HG02763 (cell line): Measurements from ENCODE around the gene KIF5A.
A peak's percentile ranks its signal among the peaks of the same experiment; 100 is the strongest.

Experiments used
- ATAC-seq: cut with Tn5 transposase; IDR thresholded peaks from one replicate; pipeline ENCODE4 v1.9.1; 2021; ENCODE audit warnings: mild to moderate bottlenecking, moderate library complexity; ENCODE audit not compliant: unreplicated experiment

KIF5A gene

GRCh38 chr12:57519796-57520052 lies 30.1 kb upstream of the KIF5A start:
- ATAC-seq, result no peak

DNA sequence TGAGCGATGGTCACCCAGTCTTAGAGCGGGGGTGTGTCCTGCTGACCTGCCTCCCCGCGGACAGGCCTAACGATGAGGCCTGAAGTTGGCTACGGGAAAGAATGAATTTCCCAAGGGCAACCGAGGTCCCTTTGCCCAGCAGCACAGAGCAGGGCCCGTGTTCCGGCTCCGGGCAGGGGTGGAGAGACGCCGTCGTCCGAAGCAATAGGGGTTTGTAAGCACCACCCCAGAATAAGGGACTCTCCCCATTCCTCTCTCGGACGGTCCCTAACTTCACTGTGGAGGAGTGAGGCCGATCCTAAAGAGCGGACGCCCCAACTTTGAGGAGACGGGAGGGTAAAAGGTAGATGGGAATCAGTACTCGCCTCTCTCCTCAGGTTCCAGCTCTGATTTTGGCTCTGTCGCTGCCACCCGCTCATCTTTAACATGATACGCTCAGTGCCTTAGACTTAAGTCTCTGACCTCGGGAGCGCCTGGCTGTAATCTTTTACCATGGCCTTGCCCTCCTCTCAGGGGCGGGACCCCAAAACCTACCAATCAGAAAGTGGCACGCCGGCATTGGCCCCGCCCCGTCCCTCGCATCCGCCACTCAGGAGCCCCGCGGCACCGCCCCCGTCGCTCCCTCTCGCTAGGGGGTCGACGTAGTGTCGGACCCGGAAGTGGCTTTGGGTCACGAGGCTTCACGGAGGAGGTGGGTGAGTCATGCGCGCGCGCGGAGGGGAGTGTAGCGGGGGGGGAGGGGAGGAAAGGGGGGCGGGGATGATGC lies 29.6 kb upstream of the KIF5A start, which contains the start of gene DDIT3:
DDIT3 (minus strand) TSS at position 462 of the 766 bp plus-strand sequence. CDS start 3,108 bp downstream, outside the sequence.
- peak; percentile 69 for ATAC-seq

GRCh38 chr12:57521525-57522010 lies 28.3 kb upstream of the KIF5A start:
- no peak for ATAC-seq

DNA sequence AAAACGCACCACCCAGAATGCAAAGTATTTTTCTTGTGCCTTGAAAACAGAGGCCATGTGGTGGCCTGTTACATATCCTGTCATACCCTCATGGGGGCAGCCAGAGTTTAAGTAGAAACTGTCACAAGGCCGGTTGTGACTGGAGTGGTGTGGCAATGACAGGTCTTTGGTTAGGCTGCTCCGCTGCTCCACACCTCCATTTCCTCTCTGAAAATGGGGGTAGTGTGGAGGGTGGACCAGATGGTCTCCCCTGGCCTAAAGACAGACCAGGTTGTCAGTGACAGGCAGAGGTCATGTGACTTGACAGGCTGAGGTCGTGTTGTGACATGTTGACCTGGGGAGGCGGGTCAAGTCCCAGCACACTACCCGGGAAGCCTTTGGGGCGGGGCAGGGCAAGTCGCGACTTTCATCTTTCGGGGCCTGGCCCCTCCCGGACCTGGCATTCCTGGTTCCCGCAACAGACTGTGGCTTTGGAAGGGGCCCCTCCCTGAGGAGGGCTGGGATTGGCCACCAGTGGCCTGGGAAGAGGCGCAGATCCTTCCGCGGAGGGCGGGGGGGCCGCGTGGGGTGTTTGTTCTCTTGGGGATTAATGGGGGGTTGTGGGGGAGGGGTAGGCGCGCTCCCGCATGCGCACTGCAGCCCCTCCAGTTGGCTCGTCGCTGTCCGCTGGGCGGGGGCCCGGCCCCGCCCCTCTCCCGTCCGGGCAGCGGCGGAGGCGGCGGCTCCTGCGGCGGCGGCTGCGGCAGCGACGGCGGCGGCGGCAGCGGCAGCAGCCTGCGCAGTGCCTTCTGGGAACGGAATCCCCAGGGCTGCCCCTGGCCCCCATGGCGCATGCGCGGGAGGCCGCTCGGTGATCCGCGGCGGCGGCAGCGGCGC lies 27.6 kb upstream of the KIF5A start, which contains the start of gene MBD6:
MBD6 (plus strand) TSS at position 814 of the 876 bp plus-strand sequence. CDS start 1,480 bp downstream, outside the sequence.
- ATAC-seq, result peak; percentile 39

- no peak for ATAC-seq
Measured at GRCh38 chr12:57522887-57523705, 26.7 kb upstream of the KIF5A start.

- no peak for ATAC-seq
Measured at GRCh38 chr12:57523706-57524614, 25.9 kb upstream of the KIF5A start.

GRCh38 chr12:57524814-57525614 lies 24.8 kb upstream of the KIF5A start:
- ATAC-seq, result no peak

DNA sequence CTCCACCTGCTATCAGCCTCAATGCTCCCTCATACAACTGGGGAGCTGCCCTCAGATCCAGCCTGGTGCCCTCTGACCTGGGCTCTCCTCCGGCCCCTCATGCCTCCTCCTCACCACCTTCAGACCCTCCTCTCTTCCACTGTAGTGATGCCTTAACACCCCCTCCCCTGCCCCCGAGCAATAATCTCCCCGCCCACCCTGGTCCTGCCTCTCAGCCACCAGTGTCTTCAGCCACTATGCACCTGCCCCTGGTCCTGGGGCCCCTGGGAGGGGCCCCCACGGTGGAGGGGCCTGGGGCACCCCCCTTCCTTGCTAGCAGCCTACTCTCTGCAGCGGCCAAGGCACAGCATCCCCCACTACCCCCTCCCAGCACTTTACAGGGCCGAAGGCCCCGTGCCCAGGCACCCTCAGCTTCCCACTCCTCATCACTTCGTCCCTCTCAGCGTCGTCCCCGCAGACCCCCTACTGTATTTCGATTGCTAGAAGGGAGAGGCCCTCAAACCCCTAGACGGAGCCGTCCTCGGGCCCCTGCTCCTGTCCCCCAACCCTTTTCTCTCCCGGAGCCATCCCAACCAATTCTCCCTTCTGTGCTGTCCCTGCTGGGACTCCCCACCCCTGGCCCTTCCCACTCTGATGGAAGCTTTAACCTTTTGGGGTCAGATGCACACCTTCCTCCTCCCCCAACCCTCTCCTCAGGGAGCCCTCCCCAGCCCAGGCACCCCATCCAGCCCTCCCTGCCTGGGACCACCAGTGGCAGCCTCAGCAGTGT lies 24.0 kb upstream of the KIF5A start:
- ATAC-seq, result no peak

- ATAC-seq, result no peak
Measured at GRCh38 chr12:57526477-57527126, 23.2 kb upstream of the KIF5A start.

GRCh38 chr12:57527184-57527583 lies 22.7 kb upstream of the KIF5A start:
- ATAC-seq, result no peak

DNA sequence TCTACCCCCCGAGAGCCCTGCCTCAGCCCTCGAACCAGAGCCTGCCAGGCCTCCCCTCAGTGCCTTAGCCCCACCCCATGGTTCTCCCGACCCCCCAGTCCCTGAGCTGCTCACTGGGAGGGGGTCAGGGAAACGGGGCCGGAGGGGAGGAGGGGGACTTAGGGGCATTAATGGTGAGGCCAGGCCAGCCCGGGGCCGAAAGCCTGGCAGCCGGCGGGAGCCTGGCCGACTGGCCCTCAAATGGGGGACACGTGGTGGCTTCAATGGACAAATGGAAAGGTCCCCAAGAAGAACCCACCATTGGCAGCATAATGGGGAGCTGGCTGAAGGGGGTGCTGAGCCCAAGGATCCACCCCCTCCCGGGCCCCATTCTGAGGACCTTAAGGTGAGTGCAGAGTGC lies 21.7 kb upstream of the KIF5A start:
- ATAC-seq, result no peak

GRCh38 chr12:57528831-57529555 lies 20.9 kb upstream of the KIF5A start:
- no peak for ATAC-seq

DNA sequence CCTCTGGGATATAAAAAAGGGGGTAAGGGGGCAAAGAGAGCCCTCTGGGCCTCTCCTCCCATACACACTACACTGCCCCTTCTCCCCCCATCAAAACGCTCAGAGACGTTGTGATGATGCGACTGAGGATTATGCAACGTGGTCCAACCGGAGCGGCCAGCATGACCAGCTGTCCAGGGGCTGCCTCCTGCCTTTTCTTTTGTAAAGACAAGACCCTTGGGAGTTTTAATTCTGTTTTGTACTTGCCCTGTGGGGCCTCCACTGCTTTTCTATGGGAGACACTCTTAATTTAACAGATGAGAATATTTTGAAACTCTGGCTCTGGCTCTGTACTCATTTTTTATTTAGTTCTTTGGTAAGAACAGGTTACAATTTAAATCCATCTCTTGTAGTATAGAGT lies 20.0 kb upstream of the KIF5A start:
- ATAC-seq, result no peak

DNA sequence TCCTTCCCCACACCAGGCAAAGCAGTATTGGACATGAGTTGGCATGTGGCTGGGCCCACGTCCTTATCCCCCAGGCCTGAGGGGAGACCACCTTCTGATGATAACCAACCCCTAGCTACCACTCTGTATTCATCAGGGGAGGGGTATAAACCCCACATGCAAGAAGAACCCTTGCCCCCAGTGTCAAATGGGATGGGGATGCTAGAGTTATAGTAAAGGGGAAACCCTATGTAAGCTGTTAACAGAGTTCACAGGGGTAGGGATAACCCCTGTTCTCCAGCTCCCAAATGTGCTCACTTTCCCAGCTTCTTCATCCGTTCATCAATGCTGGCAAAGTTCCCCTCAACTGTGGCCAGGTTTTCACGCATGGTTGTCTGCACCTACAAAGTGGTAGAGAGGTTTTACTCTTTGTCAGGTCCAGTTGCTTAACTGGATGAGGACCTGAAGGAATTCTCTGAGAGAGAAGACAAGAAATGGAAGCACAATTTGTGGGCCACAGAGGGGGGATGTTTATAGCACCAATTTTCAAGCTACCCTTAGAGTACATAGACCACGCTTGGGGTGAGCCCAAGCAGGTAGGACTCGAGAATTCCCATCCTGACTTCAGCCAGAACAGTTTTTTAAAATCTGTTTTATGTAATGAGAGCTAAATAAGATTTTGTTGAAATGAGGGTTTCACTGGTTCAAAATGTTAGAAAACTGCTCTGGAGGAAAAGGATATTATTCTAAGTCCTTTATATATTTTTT lies 19.3 kb upstream of the KIF5A start:
- ATAC-seq, result no peak

DNA sequence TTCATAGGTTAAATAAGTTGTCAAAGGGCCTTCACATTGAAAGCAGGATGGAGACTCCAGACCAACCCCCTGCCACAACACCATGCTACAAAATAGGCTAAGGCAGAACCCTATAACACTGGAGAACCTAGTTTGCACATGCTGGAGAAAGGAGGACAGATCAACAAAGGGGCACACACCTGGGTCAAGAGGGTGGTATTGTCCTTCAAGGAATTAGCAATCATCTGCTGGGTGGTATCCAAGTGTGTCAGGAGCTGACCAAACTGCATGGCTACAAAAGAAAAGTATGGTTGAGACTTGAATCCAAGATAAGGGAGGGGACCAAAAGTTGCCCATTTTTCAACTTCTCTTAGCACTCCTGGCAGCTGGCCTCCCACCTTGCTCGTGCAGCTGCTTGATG lies 18.0 kb upstream of the KIF5A start:
- ATAC-seq, result no peak

- ATAC-seq, result no peak
Measured at GRCh38 chr12:57533108-57533507, 16.7 kb upstream of the KIF5A start.

DNA sequence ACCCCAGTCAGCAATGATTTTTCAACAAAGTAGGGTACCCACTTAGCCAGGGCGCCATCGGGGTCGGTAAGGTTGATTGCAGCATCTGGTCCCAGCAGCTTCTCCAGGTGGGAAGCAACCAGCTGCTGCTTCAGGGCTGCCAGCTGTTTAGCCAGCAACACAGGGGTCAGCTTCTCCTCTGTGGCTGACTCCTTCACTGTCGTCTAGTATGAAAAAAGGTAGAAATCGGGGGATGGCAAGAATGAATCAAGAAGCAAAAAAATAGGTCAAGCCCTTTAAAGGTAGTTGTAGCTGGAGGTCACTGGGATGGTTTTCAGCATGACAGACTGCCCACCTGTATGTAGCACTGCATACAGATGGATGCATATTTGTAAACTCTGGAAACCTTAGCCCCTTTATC lies 15.6 kb upstream of the KIF5A start:
- no peak for ATAC-seq
